Measurements from ENCODE around the gene PACS2. TPM values are rescaled to one million over a fixed set of nuclear protein-coding genes. Genes with fewer than 3 reads are reported as not detected.

The PACS2 gene
- total RNA-seq, 1 experiment from 2014 or later, result 72.5 TPM

- H3K4me3 Mint-ChIP-seq, result no peak overlapping the region
- Histone ChIP-seq H3K23me2 (ENCODE audit: insufficient read length, low read depth, low read length, poor library complexity, severe bottlenecking) (no peaks in the 10 kb centered on the region), H3K4me1 (ENCODE audit: insufficient read depth, low read length) (no peaks in the 10 kb centered on the region), H3K14ac (ENCODE audit: insufficient read depth, low read length) (no peak overlapping the region), H4K20me1 (ENCODE audit: control insufficient read depth, insufficient read depth, insufficient read length) (no peaks in the 10 kb centered on the region), H4K8ac (replicated peaks; ENCODE audit: insufficient read length, low read depth, low read length) (no peak overlapping the region), H3K23ac (ENCODE audit: insufficient read length, low read depth, low read length) (no peak overlapping the region), H2BK5ac (ENCODE audit: insufficient read length, low read length) (no peak overlapping the region), H3K9ac (ENCODE audit: extremely low read depth, insufficient read length, low read length) (no peak overlapping the region), H3K56ac (ENCODE audit: insufficient read length, low read depth, low read length) (no peak overlapping the region), H3K4ac (ENCODE audit: low read depth, low read length) (no peak overlapping the region), H3K27me3 (ENCODE audit: insufficient read depth, low read length) (no peaks in the 10 kb centered on the region), H2BK120ac (ENCODE audit: low read depth, low read length, poor library complexity, severe bottlenecking) (no peak overlapping the region), H2AK5ac (ENCODE audit: insufficient read length, low read length) (no peak overlapping the region), H4K5ac (ENCODE audit: insufficient read length, low read depth, low read length) (no peak overlapping the region), H3K79me1 (ENCODE audit: insufficient read depth, low read depth, low read length, poor library complexity, severe bottlenecking) (peaks cover 21% of the 10 kb centered on the region), H2BK12ac (ENCODE audit: insufficient read length, low read depth, low read length) (no peak overlapping the region), H3K18ac (ENCODE audit: insufficient read length, low read depth, low read length) (no peak overlapping the region), H3K9me3 (ENCODE audit: control insufficient read depth, low read depth, low read length) (no peaks in the 10 kb centered on the region), H3K79me2 (ENCODE audit: insufficient read depth, low read length) (peaks cover 40% of the 10 kb centered on the region; the same call in 1 of the 2 replicates), H2AFZ (ENCODE audit: low read length) (no peak overlapping the region), H3K4me2 (ENCODE audit: insufficient read depth, insufficient read length, low read length) (no peak overlapping the region), H3K27ac (ENCODE audit: insufficient read length, low read depth, low read length) (no peak overlapping the region), H3T11ph (ENCODE audit: low read length) (no peak overlapping the region), H2BK20ac (ENCODE audit: low read depth, low read length, poor library complexity, severe bottlenecking) (no peak overlapping the region), H4K91ac (ENCODE audit: insufficient read length, low read depth, low read length) (no peak overlapping the region), H2BK15ac (ENCODE audit: low read depth, low read length) (no peak overlapping the region)
- H3K9me3 Mint-ChIP-seq, result peaks cover 0 to 3% of the 10 kb centered on the region in 2 experiments; a peak in 1 of 5 replicates
- DNase-seq, result no peak
- no peaks in the 10 kb centered on the region for H3K27me3 Mint-ChIP-seq (ENCODE audit: low read depth)
- H3K36me3 Mint-ChIP-seq (ENCODE audit: insufficient read depth in 1 of 3, low read depth in 3 of 3), result peaks cover 38 to 61% (median 49%) of the 10 kb centered on the region in 3 experiments
- peaks cover 6% of the 10 kb centered on the region in 2 experiments for H3K4me1 Mint-ChIP-seq
- no peak for TF ChIP-seq CTCF (conservative IDR thresholded peaks at IDR 0.05)
- WGBS (ENCODE audit: extremely low coverage, insufficient read length, low lambda C conversion rate), result no CpG with 5 or more reads among the region's 9 CpGs
- H3K27ac Mint-ChIP-seq, result 0 out of 7 replicates have a peak overlapping the region, but pooled peaks of 1 of the 3 experiments have one; percentile 35
Measured at GRCh38 chr14:105427936-105428485, 113.5 kb downstream of the PACS2 start.
